Thoracic aorta (tissue), 2 donors: ENCODE results near the gene SLC7A5. TPM values are rescaled to one million over a fixed set of nuclear protein-coding genes. Genes with fewer than 3 reads are reported as not detected.

Experiments
- ATAC-seq: fragments of 150-250 bp; one replicate; pipeline ENCODE4 v1.8.0; 2017; ENCODE audit warnings: low read depth; ENCODE audit not compliant: insufficient number of reproducible peaks, low FRiP score
- DNase-seq: peaks from one replicate; pipeline ENCODE4 v3.0.0-alpha.2; 2020; ENCODE audit warnings: low spot score
- H3K27ac ChIP-seq, 2 donors: fragments of 200-600 bp; sonication (generic); 1 replicate in 1 of 2; 2 replicates in 1 of 2; pipeline ENCODE4 v1.5.1; 2016; ENCODE audit warnings: mild to moderate bottlenecking in 2 of 2, moderate library complexity in 2 of 2
- H3K27me3 ChIP-seq: fragments of 200-600 bp; sonication (generic); replicated peaks from 2 replicates; pipeline ENCODE4 v1.6.0; 2016; ENCODE audit warnings: mild to moderate bottlenecking; ENCODE audit not compliant: insufficient read depth
- H3K36me3 ChIP-seq: fragments of 200-600 bp; sonication (generic); one replicate; pipeline ENCODE4 v1.5.1; 2016
- H3K4me1 ChIP-seq, 2 donors: fragments of 200-600 bp; sonication (generic); 1 replicate in 1 of 2; 2 replicates in 1 of 2; pipeline versions ENCODE4 v1.5.1 to v1.6.0; 2016; ENCODE audit warnings: low read depth in 2 of 2, mild to moderate bottlenecking in 1 of 2; ENCODE audit not compliant: control insufficient read depth in 1 of 2
- H3K4me3 ChIP-seq: fragments of 200-600 bp; sonication (generic); 2 replicates; pipeline ENCODE4 v1.5.1; 2016; ENCODE audit warnings: mild to moderate bottlenecking
- H3K9me3 ChIP-seq: fragments of 200-600 bp; sonication (generic); 2 replicates; pipeline ENCODE4 v1.5.1; 2016
- total RNA-seq, 2 donors: library from RNA; depleted of rRNA; stranded (reverse); fragments of >200 nt; gene quantifications; one replicate each; pipeline versions ENCODE4 v1.1.0 to v1.2.3, GENCODE V29; 2016
- TF ChIP-seq, protein P1 (sequence below): fragments of 200-600 bp; sonication (generic); IDR thresholded peaks from one replicate; pipeline ENCODE4 v1.5.1; 2019; ENCODE audit warnings: antibody characterized with exemption

SLC7A5 gene
- total RNA-seq, 2 donors from 2014 or later: 2.7 to 33.7 TPM

DNA sequence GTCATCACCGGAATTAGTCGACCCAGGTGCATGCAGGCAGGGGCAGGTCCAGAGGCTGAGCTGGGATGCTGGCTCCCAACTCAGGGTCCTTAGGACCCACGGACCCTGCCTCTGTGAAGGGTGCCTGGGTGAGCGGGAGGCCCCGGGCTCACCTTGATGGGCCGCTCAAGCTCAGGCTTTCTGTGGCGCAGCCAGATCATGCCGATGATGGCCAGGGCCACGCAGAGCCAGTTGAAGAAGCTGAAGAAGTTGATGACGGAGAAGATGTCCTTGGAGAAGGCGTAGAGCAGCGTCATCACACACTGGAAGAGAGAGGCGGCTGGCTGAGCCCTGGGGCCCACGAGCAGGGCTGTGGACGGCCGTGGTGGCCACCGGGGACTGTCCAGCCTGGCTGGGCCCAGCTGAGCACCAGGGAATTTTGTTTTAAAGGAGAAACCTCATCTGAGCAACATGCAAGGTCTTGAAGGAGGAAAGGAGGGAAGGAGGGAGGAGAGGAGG lies 32.9 kb downstream of the SLC7A5 start:
- TF ChIP-seq, protein P1, sequence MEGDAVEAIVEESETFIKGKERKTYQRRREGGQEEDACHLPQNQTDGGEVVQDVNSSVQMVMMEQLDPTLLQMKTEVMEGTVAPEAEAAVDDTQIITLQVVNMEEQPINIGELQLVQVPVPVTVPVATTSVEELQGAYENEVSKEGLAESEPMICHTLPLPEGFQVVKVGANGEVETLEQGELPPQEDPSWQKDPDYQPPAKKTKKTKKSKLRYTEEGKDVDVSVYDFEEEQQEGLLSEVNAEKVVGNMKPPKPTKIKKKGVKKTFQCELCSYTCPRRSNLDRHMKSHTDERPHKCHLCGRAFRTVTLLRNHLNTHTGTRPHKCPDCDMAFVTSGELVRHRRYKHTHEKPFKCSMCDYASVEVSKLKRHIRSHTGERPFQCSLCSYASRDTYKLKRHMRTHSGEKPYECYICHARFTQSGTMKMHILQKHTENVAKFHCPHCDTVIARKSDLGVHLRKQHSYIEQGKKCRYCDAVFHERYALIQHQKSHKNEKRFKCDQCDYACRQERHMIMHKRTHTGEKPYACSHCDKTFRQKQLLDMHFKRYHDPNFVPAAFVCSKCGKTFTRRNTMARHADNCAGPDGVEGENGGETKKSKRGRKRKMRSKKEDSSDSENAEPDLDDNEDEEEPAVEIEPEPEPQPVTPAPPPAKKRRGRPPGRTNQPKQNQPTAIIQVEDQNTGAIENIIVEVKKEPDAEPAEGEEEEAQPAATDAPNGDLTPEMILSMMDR: no peak
- Histone ChIP-seq H3K27me3 (no peaks in the 10 kb centered on the region), H3K4me3 (no peak overlapping the region), H3K27ac (no peak overlapping the region), H3K36me3 (no peaks in the 10 kb centered on the region), H3K9me3 (no peaks in the 10 kb centered on the region), H3K4me1 (no peaks in the 10 kb centered on the region)
- DNase-seq (no peak), ATAC-seq (no peak)

DNA sequence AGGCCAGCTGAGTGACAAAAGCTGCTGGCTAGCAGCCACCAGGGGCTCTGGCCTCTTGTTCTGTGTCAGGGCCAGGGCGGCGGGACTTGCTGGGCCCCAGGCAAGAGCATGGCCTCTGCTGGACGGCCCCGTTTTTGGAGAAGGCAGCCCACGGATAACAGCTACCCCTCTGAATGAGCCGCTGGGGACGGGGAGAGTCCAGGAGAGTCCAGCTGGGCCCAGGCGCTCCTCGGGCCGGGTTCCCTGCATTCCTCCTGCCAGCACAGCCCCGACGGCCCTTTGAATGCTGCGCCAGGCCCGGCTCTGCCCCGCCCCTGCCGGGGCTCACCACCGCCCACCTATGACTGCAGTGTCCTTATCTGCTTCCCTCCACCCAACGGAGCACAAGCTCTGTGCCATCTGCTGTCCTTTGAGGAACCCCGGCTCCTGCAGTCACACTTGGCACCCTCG lies 33.4 kb downstream of the SLC7A5 start:
- ATAC-seq (no peak), DNase-seq (no peak)
- Histone ChIP-seq H3K4me3 (no peak overlapping the region), H3K27ac (no peak overlapping the region), H3K36me3 (no peaks in the 10 kb centered on the region), H3K4me1 (no peaks in the 10 kb centered on the region), H3K27me3 (no peaks in the 10 kb centered on the region), H3K9me3 (no peaks in the 10 kb centered on the region)
- TF ChIP-seq, protein P1: no peak

DNA sequence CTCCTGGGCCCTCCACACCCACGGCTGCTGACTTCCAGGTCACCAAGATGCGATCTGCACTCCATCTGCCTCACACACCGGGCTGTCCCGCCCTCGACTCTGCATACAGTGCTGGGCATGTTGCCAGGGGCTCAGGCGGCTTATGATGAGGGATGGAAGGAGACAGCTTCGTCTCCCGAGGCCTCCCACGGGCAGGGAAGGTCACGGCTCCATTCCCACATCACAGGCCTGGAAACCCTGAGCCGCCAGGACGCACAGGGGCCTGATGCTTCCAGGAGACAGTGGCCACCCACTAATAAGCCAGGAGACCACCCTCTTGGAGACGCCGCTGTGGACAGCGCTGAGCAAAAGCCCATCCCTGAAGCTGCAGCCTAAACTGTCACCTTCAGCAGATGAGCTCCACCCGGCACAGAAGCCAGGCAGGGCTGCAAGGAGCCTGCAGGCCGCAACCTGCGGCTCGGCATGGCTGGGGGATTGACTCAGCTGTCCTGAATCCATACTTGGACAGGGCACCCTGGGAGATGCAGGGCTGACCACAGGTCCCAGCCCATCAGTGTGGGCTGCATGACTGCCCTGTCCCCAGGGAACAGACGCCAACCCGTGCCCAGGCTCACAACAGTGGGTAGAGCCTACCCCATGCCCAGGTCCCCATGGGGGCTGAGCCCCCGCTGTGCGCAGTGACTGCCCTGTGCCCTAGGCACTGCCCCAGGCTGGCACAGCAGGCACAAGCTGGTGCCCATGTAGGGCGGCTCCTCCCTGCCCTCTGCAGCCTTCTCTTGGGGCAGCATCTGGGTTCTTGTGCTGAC lies 34.4 kb downstream of the SLC7A5 start:
- DNase-seq (no peak), ATAC-seq (no peak)
- Histone ChIP-seq H3K36me3 (no peaks in the 10 kb centered on the region), H3K9me3 (no peaks in the 10 kb centered on the region), H3K27ac (no peak overlapping the region), H3K4me1 (no peaks in the 10 kb centered on the region), H3K4me3 (no peak overlapping the region), H3K27me3 (no peaks in the 10 kb centered on the region)
- TF ChIP-seq, protein P1: no peak

DNA sequence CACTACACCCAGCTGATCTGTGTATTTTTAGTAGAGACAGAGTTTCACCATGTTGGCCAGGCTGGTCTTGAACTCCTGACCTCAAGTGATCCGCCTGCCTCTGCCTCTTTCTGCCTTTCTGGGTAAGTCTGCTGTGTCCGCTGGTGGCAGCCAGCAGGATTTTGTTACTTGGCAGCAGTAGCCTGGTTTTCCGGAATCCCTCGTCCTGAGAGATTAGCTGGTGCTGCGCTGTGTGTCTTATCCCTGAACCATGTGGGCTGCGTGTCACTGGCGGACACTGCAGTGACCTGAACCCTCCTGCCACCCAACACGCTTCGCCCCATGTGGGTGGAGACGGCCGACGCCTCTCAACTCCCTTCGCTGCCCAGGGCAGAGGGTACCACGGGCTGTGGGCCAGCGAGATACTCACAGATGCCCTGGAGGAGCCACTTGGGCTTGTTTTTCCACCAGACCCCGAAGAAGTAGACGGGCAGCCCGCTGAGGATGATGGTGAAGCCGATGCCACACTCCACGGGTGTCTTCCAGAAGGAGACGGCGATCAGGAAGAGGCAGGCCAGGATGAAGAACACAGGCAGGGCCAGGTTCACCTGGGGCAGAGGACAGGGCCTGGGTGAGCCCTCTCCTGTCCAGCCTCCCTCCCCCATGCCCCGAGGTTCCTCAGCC lies 35.2 kb downstream of the SLC7A5 start:
- TF ChIP-seq, protein P1: no peak

DNA sequence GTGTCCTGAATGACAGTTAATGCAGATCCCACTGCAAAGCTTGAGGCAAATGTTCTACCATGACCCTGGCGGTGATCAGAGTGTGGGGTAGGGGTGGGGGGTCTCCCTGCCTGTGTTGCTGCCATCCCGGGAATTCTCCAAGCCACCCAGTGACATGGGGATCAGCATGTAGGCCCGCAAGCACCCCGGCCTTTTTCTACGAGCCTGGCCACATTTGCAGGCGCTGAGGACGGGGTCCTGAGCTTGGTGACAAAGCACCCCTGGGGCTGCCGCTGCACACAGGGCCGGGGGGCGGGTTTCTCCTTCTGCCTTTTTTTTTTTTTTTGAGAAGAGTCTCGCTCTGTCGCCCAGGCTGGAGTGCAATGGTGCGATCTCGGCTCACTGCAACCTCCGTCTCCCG lies 35.8 kb downstream of the SLC7A5 start:
- ATAC-seq (no peak), DNase-seq (no peak)
- Histone ChIP-seq H3K4me1 (no peaks in the 10 kb centered on the region), H3K27me3 (no peaks in the 10 kb centered on the region), H3K36me3 (no peaks in the 10 kb centered on the region), H3K4me3 (no peak overlapping the region), H3K9me3 (no peaks in the 10 kb centered on the region), H3K27ac (no peak overlapping the region)
- TF ChIP-seq, protein P1: no peak

More for the DNA sequence above, 35.2 kb downstream of the SLC7A5 start:
- H3K27ac ChIP-seq: no peak overlapping the region
- H3K9me3 ChIP-seq: no peaks in the 10 kb centered on the region
- H3K36me3 ChIP-seq: no peaks in the 10 kb centered on the region
- no peak for DNase-seq
- ATAC-seq: no peak
- no peaks in the 10 kb centered on the region for H3K4me1 ChIP-seq
- no peaks in the 10 kb centered on the region for H3K27me3 ChIP-seq
- H3K4me3 ChIP-seq: no peak overlapping the region
